Upper lobe of left lung (tissue), 6 donors: ENCODE measurements around the gene STN1. TPM values are rescaled to one million over a fixed set of nuclear protein-coding genes. Genes with fewer than 3 reads are reported as not detected.

Experiments used
- ATAC-seq, 2 donors: fragments of 200-7000 bp; cut with Tn5 transposase; one replicate each; pipeline ENCODE4 v1.9.1; 2022; ENCODE audit warnings: mild to moderate bottlenecking in 2 of 2, moderate library complexity in 2 of 2; ENCODE audit not compliant: low FRiP score in 2 of 2
- DNase-seq, 2 donors: peaks; one replicate each; pipeline ENCODE4 v3.0.0-alpha.2; 2019 to 2020
- H3K27ac ChIP-seq, 4 donors: fragments of 200-600 bp; sonication (generic); one replicate each; pipeline ENCODE4 v1.5.1; 2016 to 2019
- H3K27me3 ChIP-seq, 4 donors: fragments of 200-600 bp; sonication (generic); one replicate each; pipeline ENCODE4 v1.5.1; 2017 to 2019
- H3K36me3 ChIP-seq, 4 donors: fragments of 200-600 bp; sonication (generic); one replicate each; pipeline ENCODE4 v1.5.1; 2016 to 2019
- H3K4me1 ChIP-seq, 4 donors: fragments of 200-600 bp; sonication (generic); one replicate each; pipeline ENCODE4 v1.5.1; 2018 to 2019
- H3K4me3 ChIP-seq, 4 donors: fragments of 200-600 bp; sonication (generic); one replicate each; pipeline ENCODE4 v1.5.1; 2017 to 2019; ENCODE audit warnings: mild to moderate bottlenecking in 2 of 4, moderate library complexity in 1 of 4
- H3K9me3 ChIP-seq, 4 donors: fragments of 200-600 bp; sonication (generic); one replicate each; pipeline ENCODE4 v1.5.1; 2018 to 2019
- EP300 ChIP-seq, 4 donors: sonication (generic); formaldehyde crosslinking; IDR thresholded peaks; one replicate each; pipeline ENCODE4 v1.5.1; 2017; ENCODE audit warnings: antibody characterized with exemption in 4 of 4, control low read depth in 2 of 4
- POLR2A ChIP-seq, 4 donors: fragments of 450-650 bp; IDR thresholded peaks; one replicate each; pipeline ENCODE4 v1.5.1; 2016 to 2017; ENCODE audit warnings: antibody characterized with exemption in 4 of 4, mild to moderate bottlenecking in 2 of 4
- POLR2AphosphoS5 ChIP-seq, 2 donors: sonication (generic); formaldehyde crosslinking; IDR thresholded peaks; one replicate each; pipeline ENCODE4 v1.5.1; 2017; ENCODE audit warnings: antibody characterized with exemption in 2 of 2
- WGBS, 2 donors: methylation state at CpG; one replicate each; pipeline ENCODE4 v1.1.5; 2017 to 2018; 5-methylcytosine and 5-hydroxymethylcytosine counted together
- total RNA-seq, 6 donors: library from RNA; depleted of rRNA in 4 of 6; stranded (reverse); fragments of >200 nt in 4 of 6; gene quantifications; one replicate each; pipeline versions ENCODE4 v1.1.0 to v1.2.1, GENCODE V29; 2016 to 2021
- TF ChIP-seq, protein P1 (sequence below), 6 experiments: fragments of 450-650 bp in 4 of 6; fragments of 200-600 bp in 2 of 6; sonication (generic) in 2 of 6; IDR thresholded peaks; one replicate each; pipeline ENCODE4 v1.5.1; 2016 to 2019; ENCODE audit warnings: antibody characterized with exemption in 6 of 6
- donor health status: DM: no; HTN: no; CAD: no; lungs with moderate emphysema.
- donor health status: DM: no; HTN: yes; CAD: no; lungs with severe emphysema.

STN1 gene
- total RNA-seq, 6 donors from 2014 or later, result 36.3 to 71.4 (median 53.4) TPM

DNA sequence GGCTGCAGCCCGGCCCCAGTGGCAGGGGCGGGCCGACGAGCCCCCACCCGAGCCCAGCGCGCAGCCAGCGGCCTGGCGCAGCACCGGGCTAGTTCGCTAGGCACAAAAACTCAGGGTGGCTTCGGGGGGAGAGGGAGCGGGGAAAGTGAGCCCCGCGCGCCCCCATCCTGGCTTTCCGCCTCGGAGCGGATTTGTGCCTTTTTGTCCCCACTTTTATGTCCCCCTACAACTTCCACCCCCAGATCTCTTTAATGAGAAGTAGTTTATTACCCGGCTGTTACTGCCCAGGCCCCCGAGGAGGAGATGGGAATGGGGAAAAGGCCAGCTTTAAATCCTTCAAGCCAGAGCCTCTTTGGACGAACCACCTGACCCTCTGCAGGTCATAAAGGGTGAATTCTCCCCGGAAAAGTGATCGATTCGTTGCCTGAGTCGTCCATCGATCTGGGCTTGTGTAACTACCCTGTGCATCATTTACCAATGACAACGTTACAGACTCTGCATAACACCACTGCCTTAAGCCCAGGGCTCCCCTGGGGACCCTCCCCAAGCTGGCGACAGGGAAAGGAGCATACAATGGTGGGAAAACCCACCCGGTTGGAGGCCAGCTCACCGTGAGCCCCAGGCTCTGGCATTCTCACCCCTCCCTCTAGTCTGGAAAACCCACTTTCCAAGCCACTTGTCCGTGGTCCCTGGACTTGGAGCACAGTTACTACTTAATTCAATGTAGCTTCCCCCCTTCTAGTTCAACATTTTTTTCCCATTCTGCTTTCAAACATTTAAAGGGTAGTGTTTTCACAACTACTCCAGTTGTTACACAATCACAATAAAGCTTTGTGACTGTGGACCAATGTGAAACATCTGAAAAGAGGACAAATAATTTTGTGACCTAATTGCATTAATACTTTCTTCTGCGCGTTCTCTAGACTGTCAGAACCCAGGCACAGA lies 61.9 kb downstream of the STN1 start:
- DNase-seq (no peak), ATAC-seq (no peak)
- Histone ChIP-seq H3K4me1 (peaks cover 45 to 63% (median 48%) of the 10 kb centered on the region in 4 donors), H3K9me3 (no peaks in the 10 kb centered on the region), H3K36me3 (no peaks in the 10 kb centered on the region), H3K27me3 (peaks cover 0 to 9% (median 0%) of the 10 kb centered on the region in 4 donors), H3K4me3 (peak overlapping the region; percentile 17 to 72 (median 70)), H3K27ac (peak overlapping the region; percentile 41 to 83 (median 71))
- no peak for TF ChIP-seq POLR2A (IDR thresholded peaks at IDR 0.05)
- no peak for TF ChIP-seq POLR2AphosphoS5 (IDR thresholded peaks at IDR 0.05)
- TF ChIP-seq, protein P1, sequence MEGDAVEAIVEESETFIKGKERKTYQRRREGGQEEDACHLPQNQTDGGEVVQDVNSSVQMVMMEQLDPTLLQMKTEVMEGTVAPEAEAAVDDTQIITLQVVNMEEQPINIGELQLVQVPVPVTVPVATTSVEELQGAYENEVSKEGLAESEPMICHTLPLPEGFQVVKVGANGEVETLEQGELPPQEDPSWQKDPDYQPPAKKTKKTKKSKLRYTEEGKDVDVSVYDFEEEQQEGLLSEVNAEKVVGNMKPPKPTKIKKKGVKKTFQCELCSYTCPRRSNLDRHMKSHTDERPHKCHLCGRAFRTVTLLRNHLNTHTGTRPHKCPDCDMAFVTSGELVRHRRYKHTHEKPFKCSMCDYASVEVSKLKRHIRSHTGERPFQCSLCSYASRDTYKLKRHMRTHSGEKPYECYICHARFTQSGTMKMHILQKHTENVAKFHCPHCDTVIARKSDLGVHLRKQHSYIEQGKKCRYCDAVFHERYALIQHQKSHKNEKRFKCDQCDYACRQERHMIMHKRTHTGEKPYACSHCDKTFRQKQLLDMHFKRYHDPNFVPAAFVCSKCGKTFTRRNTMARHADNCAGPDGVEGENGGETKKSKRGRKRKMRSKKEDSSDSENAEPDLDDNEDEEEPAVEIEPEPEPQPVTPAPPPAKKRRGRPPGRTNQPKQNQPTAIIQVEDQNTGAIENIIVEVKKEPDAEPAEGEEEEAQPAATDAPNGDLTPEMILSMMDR (IDR thresholded peaks at IDR 0.05), result no peak
- TF ChIP-seq EP300 (IDR thresholded peaks at IDR 0.05), result no peak
- 19 to 28% methylated on average over 21 to 31 of the region's 34 CpGs for WGBS, 2 donors

DNA sequence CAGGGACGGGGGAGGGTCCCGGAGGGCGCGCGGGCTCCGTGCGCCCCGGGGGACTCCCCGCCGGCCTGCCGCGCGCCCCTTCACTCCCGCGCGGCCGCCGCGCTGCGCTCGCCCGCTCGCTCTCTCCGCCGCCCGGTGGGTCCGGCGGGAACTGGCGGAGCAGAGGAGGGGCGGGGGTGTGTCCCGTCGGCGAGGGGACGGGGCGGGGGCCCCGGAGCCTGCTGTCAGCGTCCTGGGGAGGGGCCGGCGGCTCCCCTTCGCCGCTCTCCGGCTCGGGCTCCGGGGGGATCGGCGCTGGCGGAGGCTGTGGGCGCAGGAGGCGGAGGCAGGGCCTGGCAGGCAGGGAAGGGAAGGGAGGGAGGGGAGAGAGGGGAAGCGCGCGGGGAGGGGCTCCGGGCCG lies 62.6 kb downstream of the STN1 start, which contains the start of gene SH3PXD2A:
Gene SH3PXD2A (minus strand): TSS at position 153 of the 400 bp plus-strand sequence. CDS start 310 bp downstream, outside the sequence.
- Histone ChIP-seq H3K27me3 (peaks cover 0 to 9% (median 0%) of the 10 kb centered on the region in 4 donors), H3K36me3 (no peaks in the 10 kb centered on the region), H3K27ac (peak within 1 kb of the TSS; percentile 41 to 83 (median 71)), H3K4me3 (peak within 1 kb of the TSS; percentile 68 to 75 (median 72)), H3K4me1 (peaks cover 52 to 70% (median 54%) of the 10 kb centered on the region in 4 donors), H3K9me3 (no peaks in the 10 kb centered on the region)
- WGBS, 2 donors, result 0% methylated on average over 7 of the region's 54 CpGs; no CpG with 5 or more reads in 1 of the 2 donors
- ATAC-seq (peak in 1 of 2 donors; percentile 46), DNase-seq (peak in 1 of 2 donors; percentile 88)
- no peak for TF ChIP-seq EP300 (IDR thresholded peaks at IDR 0.05)
- TF ChIP-seq POLR2A (IDR thresholded peaks at IDR 0.05), result peak in 1 of 4 donors; percentile 15
- TF ChIP-seq, protein P1 (IDR thresholded peaks at IDR 0.05), result peak in 5 of 6 experiments; percentile 45 to 74 (median 63)
- peak in 1 of 2 donors; percentile 33 for TF ChIP-seq POLR2AphosphoS5 (IDR thresholded peaks at IDR 0.05)

DNA sequence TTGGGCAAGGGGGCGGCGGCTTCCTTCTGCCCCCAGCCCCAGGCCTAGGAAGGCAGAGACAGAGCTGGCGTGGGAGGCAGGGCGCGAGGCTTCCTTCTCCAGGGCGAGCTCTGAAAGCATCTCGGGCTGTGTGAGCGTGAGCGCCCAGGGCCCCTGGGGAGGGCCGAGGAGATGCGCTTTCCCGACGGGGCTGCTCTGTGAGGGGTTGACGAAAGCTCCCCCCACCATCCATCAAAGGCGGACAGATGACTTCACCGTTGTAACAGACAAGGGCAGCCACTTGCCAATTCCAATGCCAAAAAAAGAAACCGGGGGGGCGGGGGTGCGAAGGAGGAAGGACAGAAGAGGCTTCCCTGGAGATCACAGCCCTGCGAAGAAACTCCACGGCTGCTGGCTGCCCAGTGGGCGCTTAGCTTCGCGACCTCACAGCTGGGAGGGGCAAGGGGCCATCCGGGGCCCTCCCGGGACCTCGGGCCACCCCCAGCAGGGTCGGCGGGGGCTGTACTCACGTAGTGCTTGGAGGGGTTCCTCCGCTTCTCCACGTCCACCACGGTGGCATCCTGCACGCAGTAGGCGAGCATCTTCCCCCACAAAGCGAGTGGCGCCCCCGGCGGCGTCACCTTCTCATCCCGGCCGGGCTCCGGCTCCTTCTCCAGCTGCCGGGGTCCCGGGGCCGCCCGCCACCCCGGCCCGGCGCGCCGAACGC lies 63.1 kb downstream of the STN1 start:
- TF ChIP-seq, protein P1 (IDR thresholded peaks at IDR 0.05), result no peak
- no peak for TF ChIP-seq EP300 (IDR thresholded peaks at IDR 0.05)
- no peak for TF ChIP-seq POLR2A (IDR thresholded peaks at IDR 0.05)
- TF ChIP-seq POLR2AphosphoS5 (IDR thresholded peaks at IDR 0.05), result no peak
- peak; percentile 25 to 28 for ATAC-seq
- Histone ChIP-seq H3K27me3 (peaks cover 0 to 9% (median 0%) of the 10 kb centered on the region in 4 donors), H3K4me3 (peak overlapping the region; percentile 68 to 75 (median 72)), H3K4me1 (peaks cover 58 to 76% (median 60%) of the 10 kb centered on the region in 4 donors), H3K9me3 (no peaks in the 10 kb centered on the region), H3K27ac (peak overlapping the region; percentile 41 to 83 (median 71)), H3K36me3 (no peaks in the 10 kb centered on the region)
- WGBS, 2 donors, result 1% methylated on average over 11 to 30 of the region's 53 CpGs
- DNase-seq, result peak in 1 of 2 donors; percentile 88

DNA sequence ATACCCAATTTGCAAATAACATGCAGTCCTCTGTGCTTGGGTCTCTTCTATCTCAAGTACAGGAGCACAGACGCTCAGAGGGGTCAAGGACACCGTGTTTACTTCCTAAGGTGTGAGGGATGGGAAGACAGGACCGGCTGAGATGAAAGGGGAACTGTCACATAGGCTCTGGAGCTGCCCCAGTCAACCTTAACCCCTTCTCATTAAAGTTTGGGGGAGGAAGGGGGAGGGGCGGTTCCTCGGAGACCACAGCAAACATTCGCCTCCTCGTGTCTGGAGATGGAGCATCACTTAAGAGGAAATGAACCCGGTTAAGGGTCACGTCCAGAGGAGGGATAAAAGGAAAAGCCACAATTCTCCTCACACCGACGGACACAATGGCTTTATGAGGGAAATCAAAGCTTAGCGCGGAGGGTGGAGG lies 63.7 kb downstream of the STN1 start:
- H3K4me1 ChIP-seq, result peaks cover 58 to 77% (median 65%) of the 10 kb centered on the region in 4 donors
- H3K4me3 ChIP-seq, result peak overlapping the region; percentile 68 to 75 (median 72)
- no peaks in the 10 kb centered on the region for H3K9me3 ChIP-seq
- no peak for DNase-seq
- ATAC-seq, result no peak
- TF ChIP-seq POLR2A (IDR thresholded peaks at IDR 0.05) (no peak), POLR2AphosphoS5 (IDR thresholded peaks at IDR 0.05) (peak; percentile 13 to 20)
- H3K27me3 ChIP-seq, result peaks cover 0 to 9% (median 0%) of the 10 kb centered on the region in 4 donors
- 5% methylated on average over 13 of the region's 13 CpGs for WGBS, 2 donors
- H3K36me3 ChIP-seq, result no peaks in the 10 kb centered on the region
- H3K27ac ChIP-seq, result peak overlapping the region; percentile 41 to 83 (median 71)
